HG03103 (cell line): ENCODE measurements around the gene FMR1.

Experiments
- ATAC-seq: cut with Tn5 transposase; IDR thresholded peaks from one replicate; pipeline ENCODE4 v1.9.1; 2021; ENCODE audit warnings: low read depth; ENCODE audit not compliant: unreplicated experiment

The FMR1 gene

DNA sequence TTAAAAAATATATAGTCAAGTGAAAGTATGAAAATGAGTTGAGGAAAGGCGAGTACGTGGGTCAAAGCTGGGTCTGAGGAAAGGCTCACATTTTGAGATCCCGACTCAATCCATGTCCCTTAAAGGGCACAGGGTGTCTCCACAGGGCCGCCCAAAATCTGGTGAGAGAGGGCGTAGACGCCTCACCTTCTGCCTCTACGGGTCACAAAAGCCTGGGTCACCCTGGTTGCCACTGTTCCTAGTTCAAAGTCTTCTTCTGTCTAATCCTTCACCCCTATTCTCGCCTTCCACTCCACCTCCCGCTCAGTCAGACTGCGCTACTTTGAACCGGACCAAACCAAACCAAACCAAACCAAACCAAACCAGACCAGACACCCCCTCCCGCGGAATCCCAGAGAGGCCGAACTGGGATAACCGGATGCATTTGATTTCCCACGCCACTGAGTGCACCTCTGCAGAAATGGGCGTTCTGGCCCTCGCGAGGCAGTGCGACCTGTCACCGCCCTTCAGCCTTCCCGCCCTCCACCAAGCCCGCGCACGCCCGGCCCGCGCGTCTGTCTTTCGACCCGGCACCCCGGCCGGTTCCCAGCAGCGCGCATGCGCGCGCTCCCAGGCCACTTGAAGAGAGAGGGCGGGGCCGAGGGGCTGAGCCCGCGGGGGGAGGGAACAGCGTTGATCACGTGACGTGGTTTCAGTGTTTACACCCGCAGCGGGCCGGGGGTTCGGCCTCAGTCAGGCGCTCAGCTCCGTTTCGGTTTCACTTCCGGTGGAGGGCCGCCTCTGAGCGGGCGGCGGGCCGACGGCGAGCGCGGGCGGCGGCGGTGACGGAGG, at the start of gene FMR1:
TSS of gene FMR1 (plus strand) at position 728 of the 831 bp plus-strand sequence. CDS start 261 bp downstream, outside the sequence.
- peak; percentile 79 for ATAC-seq

DNA sequence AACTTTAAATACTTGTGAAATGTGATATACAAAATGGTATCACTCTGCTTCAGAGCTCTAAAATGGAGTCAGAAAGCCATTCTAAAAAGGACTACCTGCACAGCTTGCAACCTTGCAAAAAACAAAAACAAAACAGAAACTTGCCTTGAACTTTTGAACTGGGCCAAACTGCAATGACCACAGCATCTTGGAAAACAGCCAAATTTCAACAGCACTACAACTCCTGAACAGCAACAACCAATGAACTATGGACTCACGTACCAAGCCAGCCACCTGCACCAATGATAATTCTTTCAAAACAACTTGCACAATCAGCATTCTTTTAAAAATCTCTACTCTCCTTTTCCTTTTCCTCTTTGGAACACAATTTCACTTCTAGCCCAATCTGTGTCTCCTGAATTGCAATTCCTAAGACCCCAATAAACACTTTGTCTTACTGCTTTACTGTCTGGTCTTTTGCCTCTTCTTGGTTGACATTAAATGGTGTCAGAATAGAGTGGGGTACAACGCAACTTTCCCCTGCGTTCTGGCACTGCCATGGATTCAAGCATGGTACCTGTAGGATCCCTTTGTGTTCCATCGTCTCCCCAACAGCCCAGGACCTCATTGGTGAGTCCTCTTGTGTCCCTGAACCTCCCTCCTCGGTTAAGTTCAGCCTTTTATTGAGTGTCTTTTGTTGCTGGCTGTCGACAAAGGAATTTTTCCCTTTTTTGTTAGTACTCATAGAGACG, 35.7 kb upstream of the FMR1 start:
- ATAC-seq = peak; percentile 98

DNA sequence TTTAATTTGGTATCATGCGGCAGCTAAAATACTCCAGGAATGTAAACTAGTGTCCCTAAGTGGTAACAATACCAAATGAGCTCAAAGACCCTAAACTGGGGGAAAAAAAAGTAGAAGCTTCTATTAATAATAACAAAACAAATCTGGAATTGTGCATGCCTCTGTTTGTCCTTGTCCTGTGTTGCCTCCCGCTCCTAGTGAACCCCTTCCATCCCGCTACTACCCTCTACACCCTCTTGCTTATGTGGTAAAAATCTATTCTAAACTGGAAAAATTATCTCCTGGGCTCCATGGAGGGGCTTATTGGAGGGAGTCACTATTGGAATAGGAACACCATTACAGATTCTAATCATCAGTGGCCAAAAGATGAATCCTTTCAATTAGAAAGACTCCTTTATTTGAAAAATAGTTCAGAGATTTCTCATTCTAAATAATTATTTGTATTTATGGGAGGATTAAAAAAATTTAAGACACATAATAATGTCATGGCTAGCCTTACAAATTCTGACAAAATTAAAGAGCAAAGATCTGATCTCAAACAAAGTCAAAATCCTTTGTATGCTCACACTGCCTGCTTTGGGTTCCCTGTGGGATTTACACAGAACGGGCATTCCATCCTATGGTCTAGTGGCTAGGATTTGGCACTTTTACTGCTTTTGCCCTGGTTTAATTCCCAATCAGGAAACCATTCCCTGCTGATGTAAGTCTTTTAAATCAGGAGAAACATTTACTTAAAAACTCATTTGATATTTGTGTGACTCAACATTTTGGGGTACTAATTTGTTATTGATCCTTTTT, 34.7 kb upstream of the FMR1 start:
- no peak for ATAC-seq

DNA sequence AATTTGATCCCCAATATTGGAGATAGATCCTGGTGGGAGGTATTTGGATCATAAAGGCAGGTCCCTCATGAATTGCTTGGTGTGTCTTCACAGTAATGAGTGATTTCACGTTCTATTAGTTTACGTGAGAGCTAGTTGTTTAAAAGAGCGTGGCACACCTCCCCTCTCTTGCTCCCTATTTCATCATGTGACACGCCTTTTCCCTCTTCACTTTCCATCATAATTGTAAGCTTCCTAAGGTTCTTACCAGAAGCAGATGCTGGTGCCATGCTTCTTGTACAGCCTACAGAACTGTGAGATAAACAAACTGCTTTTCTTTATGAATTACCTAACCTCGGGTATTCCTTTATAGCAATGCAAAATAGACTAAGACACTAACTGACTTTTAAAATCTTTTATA, 34.0 kb upstream of the FMR1 start:
- no peak for ATAC-seq

DNA sequence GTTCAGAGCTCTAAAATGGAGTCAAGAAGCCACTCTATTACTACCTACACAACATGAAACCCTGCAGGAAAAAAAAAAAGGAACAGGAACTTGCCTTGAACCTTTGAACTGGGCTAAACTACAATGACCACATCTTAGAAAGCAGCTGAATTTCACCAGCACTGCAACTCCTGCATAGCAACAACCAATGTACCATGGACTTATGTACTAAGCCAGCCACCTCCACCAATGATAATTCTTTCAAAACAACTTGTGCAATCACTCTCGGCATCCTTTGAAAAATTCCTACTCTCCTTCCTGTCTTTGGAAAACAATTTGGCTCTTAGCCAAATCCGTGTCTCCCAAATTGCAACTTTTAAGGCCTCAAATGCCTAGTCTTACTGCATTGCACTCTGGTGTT, 26.8 kb upstream of the FMR1 start:
- no peak for ATAC-seq

DNA sequence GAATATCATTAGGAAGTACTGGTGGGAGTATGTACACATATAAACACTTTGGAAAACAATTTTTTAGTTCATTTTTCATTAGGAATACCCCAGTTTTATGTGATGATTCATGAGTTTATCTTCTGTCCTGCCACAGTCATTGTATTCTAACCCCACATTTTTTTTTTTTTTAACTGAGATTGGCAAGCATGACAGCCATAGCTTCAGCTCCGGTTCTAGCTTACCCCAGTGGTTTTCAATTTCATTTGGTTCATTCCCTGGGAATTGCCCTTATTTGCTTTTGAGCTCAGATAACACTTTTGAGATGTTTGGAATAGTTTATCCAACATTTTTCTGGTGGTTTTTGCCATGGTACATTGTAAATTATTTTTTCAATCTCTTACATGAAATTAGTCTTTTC, 21.0 kb upstream of the FMR1 start:
- no peak for ATAC-seq

DNA sequence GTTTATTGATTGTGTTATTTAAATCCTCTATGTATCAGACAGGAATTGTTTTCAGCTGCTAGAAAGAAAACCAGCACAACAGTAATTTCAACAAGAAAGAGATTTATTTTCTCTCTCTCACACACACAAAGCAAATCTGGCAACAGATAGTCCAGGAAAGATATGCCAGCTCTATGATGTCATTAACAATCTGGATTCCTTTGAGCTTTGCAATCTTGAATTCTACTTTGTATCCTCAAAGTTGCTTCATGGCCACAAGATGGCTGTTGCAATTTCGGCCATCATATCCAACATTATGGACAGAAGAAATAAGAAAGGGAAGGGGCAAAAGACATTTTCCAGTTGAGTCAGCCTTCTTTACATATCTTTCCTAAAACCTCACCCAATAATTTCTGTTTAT, 19.8 kb upstream of the FMR1 start:
- no peak for ATAC-seq

DNA sequence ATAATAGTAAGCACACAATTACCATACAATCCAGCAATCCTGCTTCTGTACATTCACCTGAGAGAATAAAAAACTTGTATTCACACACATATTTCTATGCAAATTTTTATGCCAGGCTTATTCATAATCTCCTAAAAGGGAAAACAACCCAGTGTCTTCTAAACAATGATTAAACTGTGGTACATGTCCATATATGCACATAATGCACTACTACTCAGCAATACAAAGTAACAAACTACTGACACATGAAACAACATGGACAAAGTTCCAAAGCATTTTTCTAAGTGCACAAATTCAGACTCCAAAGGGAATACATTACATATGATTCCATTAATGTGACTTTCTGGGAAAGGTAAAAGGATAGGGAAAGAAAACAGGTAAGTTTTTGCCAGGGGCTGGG, 18.0 kb upstream of the FMR1 start:
- no peak for ATAC-seq

DNA sequence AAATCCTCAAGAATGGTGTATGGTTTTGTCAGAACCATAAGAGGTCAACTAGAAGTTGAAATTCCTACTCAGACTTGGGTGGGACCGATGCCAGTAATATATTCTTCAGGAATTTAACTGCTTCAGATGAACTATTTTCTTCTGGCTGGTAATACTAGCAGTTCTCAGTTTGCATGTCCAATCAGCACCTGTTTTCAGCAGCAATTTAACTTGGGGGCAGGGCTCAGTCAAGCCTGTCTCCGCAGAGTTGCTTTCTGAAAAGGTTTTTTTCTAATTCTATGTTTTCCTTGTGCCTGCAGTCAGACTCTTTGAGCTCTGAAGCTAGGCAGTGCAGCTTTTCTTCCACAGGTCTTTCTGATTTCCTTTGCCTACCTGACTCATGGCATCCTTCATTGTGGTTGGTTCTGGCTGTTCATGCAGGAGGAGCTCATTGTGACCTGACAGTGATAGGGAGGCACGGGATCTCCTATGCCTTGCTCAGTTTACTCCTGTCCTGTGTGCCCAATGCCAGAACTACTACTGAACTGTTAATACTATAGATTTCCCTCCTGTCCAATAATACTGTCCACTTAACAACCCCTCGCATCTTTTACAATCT, 17.3 kb upstream of the FMR1 start:
- ATAC-seq = peak; percentile 87

DNA sequence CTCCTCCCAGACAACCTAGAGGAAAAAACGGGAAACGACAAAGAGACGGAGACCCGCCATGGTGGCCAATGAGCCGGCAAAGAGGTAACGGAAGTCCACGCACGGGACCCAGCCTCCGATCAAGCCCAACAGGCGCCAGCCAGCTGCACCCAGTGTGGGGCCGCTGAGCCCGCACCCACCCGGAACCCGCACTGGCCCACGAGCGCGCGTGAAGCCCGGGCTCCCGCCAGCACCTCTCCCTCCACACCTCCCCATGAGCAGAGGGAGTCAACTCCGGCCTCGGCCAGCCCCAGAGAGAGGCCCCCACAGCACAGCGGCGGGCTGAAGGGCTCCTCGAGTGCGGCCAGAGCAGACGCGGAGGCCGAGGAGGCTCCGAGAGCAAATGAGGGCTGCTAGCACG, 14.6 kb upstream of the FMR1 start:
- no peak for ATAC-seq

DNA sequence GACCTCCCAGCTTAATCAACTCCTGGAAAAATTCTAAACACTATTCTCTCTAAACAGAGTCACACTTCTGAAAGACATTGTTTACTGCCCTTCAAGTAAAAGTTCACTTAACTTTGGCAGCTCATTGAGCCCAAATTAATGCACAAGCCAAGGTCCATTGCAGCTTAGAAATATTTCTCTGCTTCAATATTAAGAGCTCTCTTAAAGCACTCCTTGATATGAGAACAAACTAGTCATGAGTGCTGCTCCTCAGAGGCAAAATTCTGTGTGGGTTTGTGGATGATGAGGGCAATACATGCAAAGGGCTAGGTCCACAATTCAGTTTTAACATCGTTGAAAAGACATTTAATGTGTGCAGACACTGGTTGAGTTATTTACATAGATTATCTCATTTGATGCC, 12.8 kb upstream of the FMR1 start:
- no peak for ATAC-seq

DNA sequence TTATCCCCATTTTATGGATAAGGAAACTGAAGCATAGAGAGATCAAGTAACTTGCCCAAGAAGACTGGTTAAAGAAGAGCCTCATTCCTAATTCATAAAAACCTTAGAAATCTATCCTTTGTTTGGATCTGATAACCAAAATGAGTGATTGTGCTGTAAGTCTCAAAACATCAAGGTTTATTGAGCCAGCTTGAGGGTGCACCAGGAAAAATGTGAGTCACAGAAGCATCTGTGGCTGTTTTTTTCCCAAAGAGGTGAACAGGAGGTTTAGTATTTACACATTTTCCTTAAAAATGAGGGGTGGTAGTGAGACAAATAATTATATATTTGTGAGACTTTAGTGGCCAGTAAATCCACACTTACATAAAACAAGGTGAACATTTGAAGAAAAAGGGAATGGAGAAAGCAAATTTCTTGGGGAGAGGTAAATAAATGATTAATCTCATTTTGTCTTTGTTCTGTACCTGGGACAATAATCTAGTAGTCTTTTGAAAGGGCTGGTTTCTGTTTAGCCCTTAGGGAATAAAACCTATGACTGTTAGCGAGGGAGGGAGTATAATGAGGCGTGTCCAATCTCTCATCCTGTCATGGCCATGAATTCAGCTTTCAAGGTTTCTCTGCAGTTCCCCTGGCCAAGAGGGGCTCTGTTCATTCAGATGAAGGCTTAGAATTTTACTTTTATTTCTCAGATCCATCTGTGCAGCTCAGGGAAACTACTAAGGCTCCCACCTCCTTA, 12.2 kb upstream of the FMR1 start:
- ATAC-seq = peak; percentile 79

DNA sequence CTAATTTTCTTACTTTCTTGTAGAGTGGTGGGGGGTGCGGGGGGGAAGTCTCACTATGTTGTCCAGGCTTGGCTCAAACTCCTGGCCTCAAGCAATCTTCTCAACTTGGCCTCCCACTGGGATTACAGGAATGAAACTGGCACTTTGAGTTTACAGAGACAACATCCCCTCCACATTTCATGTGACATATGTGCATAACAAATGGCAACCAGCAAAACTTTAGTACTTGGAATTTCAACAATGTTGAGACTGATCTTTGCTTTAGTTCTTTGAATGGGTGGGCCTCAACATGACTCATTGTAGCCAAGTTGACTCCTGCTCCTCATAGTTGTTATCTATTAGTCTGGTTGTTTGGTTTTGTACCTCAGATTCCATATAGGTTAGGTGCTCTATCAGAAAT, 11.4 kb upstream of the FMR1 start:
- no peak for ATAC-seq

DNA sequence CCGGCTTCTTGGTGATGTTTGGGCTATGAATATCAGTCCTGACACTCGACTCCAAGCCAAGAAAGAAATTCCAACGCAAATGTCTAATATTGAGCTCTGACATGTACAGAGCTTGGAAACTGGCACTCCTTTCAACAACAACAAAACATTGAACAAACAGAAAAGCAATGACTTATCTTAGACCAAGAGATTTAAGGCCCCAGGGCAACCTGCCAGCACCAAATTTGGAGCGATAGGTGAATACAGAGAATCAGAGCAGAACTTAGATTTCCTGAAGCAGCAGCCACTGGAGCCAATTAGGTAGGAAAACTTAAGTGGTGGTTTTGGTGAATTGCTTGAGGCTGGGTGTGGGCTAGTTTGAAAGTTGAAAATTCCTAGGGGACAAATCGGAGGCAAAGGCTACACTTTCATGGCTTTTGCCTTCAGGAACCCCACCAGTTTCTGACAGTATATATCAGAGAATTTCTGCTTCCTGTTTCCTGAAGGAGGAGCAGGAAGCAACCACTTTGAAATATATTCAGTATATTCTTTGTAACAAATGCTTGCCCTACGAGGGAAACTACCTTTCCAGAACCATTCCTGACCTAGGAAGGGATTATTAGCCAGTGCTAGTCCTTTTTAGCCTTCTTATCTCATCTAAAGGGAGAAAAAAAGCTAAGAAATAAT, 10.1 kb upstream of the FMR1 start:
- no peak for ATAC-seq

DNA sequence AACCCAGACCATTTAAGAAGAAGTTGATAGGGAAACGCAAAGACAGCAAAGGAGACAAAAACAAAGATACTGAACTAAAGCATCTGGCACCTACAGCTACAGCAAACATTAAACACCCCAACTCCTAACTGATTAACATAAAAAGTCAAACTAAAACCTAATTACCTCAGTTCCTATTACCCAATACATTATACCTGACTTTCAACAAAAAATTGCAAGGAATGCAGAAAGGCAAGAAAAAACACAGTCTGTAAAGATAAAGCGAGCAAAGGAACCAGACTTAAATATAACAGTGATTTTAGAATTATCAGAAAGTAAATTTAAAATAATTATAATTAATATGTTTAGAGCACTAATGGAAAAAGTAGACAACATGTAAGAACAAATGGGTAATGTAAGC, 9.4 kb upstream of the FMR1 start:
- ATAC-seq = no peak

DNA sequence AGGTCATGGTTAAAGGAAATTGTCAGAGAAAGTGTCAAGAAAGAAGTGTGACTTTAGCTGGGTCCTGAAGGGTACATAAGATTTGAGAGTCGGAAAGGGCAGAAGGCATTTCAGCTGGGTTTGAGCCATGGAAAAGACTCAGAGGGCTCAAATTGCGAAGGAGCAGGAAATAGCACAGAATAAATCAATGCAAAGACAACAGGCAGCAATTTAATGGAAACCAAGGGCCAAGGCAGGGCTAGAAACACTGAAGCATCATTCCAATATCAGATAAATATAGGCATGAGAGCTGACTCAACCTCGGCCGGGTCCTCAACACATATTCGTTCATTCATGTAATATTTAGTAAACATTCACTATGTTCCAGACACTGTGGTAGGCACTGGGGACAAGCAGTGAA, 3.6 kb upstream of the FMR1 start:
- ATAC-seq = no peak

DNA sequence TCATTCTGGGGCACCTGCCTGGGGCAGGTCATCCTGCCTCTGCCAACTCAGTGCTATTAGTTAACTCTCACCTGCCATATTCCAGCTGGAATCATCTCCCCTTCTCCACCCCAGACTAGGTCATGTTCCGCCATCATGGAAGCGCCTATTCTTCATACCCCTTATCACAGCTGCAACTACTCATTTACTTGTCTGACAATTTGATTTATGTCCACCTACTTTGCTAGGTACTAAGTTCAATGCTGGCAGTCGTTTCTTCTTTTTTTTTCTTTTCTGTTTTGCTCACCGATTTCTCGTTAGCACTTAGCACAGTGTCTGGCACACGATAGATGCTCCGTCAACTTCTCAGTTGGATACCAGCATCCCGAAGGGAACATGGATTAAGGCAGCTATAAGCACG, 1.1 kb upstream of the FMR1 start:
- ATAC-seq = no peak

DNA sequence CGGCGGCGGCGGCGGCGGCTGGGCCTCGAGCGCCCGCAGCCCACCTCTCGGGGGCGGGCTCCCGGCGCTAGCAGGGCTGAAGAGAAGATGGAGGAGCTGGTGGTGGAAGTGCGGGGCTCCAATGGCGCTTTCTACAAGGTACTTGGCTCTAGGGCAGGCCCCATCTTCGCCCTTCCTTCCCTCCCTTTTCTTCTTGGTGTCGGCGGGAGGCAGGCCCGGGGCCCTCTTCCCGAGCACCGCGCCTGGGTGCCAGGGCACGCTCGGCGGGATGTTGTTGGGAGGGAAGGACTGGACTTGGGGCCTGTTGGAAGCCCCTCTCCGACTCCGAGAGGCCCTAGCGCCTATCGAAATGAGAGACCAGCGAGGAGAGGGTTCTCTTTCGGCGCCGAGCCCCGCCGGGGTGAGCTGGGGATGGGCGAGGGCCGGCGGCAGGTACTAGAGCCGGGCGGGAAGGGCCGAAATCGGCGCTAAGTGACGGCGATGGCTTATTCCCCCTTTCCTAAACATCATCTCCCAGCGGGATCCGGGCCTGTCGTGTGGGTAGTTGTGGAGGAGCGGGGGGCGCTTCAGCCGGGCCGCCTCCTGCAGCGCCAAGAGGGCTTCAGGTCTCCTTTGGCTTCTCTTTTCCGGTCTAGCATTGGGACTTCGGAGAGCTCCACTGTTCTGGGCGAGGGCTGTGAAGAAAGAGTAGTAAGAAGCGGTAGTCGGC, 528 bp downstream of the FMR1 start:
- ATAC-seq = peak; percentile 25

DNA sequence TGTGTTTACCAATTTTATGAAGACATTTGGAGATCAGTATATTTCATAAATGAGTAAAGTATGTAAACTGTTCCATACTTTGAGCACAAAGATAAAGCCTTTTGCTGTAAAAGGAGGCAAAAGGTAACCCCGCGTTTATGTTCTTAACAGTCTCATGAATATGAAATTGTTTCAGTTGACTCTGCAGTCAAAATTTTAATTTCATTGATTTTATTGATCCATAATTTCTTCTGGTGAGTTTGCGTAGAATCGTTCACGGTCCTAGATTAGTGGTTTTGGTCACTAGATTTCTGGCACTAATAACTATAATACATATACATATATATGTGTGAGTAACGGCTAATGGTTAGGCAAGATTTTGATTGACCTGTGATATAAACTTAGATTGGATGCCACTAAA, 1.9 kb downstream of the FMR1 start:
- ATAC-seq = no peak
